Left lung (tissue), 10 donors: ENCODE data around the gene SLK. TPM values are rescaled to one million over a fixed set of nuclear protein-coding genes. Genes with fewer than 3 reads are reported as not detected.

ENCODE experiments used
- ATAC-seq: fragments of 200-7000 bp; cut with Tn5 transposase; one replicate; pipeline ENCODE4 v1.9.1; 2020; ENCODE audit warnings: moderate library complexity
- DNase-seq, 4 donors: peaks; one replicate each; pipeline ENCODE4 v3.0.0-alpha.2; 2013 to 2020
- H3K27ac ChIP-seq, 2 donors: fragments of 200-600 bp; sonication (generic) in 1 of 2; one replicate each; pipeline versions ENCODE4 v1.5.0 to v1.8.0; 2020 to 2021
- H3K27me3 ChIP-seq, 2 donors: fragments of 200-600 bp; sonication (generic) in 1 of 2; one replicate each; pipeline versions ENCODE4 v1.5.0 to v1.8.0; 2020 to 2021
- H3K36me3 ChIP-seq, 2 donors: fragments of 200-600 bp; sonication (generic) in 1 of 2; one replicate each; pipeline versions ENCODE4 v1.5.0 to v1.8.0; 2020 to 2021
- H3K4me1 ChIP-seq, 2 donors: fragments of 200-600 bp; one replicate each; pipeline ENCODE4 v1.8.0; 2021
- H3K4me3 ChIP-seq, 2 donors: fragments of 200-600 bp; sonication (generic) in 1 of 2; one replicate each; pipeline versions ENCODE4 v1.5.0 to v1.8.0; 2020 to 2021; ENCODE audit warnings: mild to moderate bottlenecking in 1 of 2
- H3K9me3 ChIP-seq, 2 donors: fragments of 200-600 bp; sonication (generic) in 1 of 2; one replicate each; pipeline versions ENCODE4 v1.5.0 to v1.8.0; 2020 to 2021
- intact Hi-C, 2 donors: fragments of 100-400 bp; cut with DNase I; formaldehyde crosslinking; loops; one replicate each; pipeline versions ENCODE4 v1.11.2 to v1.14.2; 2022
- polyA plus RNA-seq, 6 donors: library from polyadenylated mRNA; unstranded; fragments of 120-200 nt; gene quantifications; one replicate each; pipeline ENCODE4 v1.2.1, GENCODE V29; 2013; ENCODE audit not compliant: insufficient read length in 6 of 6
- total RNA-seq, 2 donors: library from RNA; stranded (reverse); fragmentation: NEBNext Ultra II Directional; extraction: Animal tissue kit (Norgen Biotek cat#: 25700); gene quantifications; one replicate each; pipeline ENCODE4 v1.2.1, GENCODE V29; 2021
- TF ChIP-seq, protein P1 (sequence below), 2 donors: fragments of 200-600 bp; sonication (generic) in 1 of 2; IDR thresholded peaks; one replicate each; pipeline versions ENCODE4 v1.5.0 to v1.8.0; 2021; ENCODE audit warnings: antibody characterized with exemption in 2 of 2
- donor health status: DM: no; HTN: yes; CAD: no.
- donor health status: DM: no; HTN: no; CAD: no.

Gene SLK
- total and polyA plus RNA-seq, 8 donors: 52.1 to 68.1 (median 63.2) TPM

DNA sequence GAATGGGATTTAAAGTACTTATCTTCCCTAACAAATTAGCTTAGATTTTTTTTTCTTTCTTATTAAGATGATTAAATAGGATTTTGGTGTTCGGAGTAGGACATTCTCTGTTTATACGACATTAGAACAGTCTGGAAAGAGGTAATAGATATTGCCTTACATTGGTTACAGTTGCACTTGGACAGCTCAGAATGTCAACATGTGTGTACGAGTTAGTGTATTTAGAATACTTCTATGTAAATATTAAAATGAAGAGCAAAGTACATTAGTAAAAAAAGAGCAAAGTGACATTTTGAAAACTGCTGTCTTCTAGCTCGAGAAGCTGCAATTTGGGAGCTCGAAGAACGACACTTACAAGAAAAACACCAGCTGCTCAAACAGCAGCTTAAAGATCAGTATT lies 51.5 kb downstream of the SLK start:
- H3K36me3 ChIP-seq: peaks cover 0 to 72% of the 10 kb centered on the region in 2 donors
- TF ChIP-seq, protein P1, sequence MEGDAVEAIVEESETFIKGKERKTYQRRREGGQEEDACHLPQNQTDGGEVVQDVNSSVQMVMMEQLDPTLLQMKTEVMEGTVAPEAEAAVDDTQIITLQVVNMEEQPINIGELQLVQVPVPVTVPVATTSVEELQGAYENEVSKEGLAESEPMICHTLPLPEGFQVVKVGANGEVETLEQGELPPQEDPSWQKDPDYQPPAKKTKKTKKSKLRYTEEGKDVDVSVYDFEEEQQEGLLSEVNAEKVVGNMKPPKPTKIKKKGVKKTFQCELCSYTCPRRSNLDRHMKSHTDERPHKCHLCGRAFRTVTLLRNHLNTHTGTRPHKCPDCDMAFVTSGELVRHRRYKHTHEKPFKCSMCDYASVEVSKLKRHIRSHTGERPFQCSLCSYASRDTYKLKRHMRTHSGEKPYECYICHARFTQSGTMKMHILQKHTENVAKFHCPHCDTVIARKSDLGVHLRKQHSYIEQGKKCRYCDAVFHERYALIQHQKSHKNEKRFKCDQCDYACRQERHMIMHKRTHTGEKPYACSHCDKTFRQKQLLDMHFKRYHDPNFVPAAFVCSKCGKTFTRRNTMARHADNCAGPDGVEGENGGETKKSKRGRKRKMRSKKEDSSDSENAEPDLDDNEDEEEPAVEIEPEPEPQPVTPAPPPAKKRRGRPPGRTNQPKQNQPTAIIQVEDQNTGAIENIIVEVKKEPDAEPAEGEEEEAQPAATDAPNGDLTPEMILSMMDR (IDR thresholded peaks at IDR 0.05): no peak

DNA sequence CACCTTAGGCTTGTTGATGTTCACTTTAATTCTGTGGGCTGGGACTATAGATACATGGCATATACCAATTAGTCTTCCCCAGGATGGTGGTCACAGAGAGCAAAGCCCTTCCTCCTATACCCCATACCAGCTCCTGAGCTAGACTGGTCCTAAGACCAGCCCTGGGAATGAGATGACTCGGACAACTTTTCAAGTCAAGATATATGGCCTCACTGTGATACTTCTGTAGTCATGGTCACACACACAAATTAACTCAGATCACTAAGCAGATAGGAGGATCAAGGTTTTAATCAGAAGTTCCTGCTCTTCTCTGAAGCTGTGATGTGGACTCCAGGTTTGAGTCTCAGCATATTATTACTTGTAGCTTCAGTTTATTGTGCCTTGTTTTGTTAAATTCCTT lies 53.1 kb downstream of the SLK start:
- no peaks in the 10 kb centered on the region for H3K9me3 ChIP-seq
- TF ChIP-seq, protein P1 (IDR thresholded peaks at IDR 0.05): no peak
- DNase-seq (no peak), ATAC-seq (no peak)
- H3K36me3 ChIP-seq: peaks cover 0 to 80% of the 10 kb centered on the region in 2 donors
- intact Hi-C loops: no loop called here
- no peak overlapping the region for H3K27ac ChIP-seq
- H3K27me3 ChIP-seq: no peaks in the 10 kb centered on the region
- peaks cover 0 to 6% of the 10 kb centered on the region in 2 donors for H3K4me1 ChIP-seq
- no peak overlapping the region for H3K4me3 ChIP-seq

More for the DNA sequence above, 51.5 kb downstream of the SLK start:
- no peaks in the 10 kb centered on the region for H3K9me3 ChIP-seq
- intact Hi-C loops: no loop called here
- H3K27ac ChIP-seq: no peak overlapping the region
- peaks cover 0 to 4% of the 10 kb centered on the region in 2 donors for H3K4me1 ChIP-seq
- no peaks in the 10 kb centered on the region for H3K27me3 ChIP-seq
- no peak overlapping the region for H3K4me3 ChIP-seq
- ATAC-seq: no peak
- no peak for DNase-seq

DNA sequence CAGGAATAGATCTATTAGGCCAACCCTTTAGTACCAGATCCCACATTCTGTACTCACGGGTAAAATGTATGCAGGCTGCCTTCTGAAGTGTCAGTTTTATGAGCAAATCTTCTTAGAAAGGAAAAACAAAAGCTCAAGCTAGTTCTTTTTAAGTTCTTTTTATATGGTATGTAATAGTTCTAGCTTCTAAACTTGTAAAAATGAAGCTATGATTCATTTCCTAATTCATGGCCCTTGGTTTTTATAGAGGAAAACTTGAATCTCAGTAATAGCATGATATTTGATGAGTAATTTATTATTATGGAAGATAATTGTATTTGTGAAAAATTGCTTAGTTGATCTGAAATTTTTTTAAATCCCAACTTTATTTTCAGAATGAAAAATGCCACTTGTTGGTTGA lies 54.3 kb downstream of the SLK start:
- Histone ChIP-seq H3K27ac (no peak overlapping the region), H3K36me3 (peaks cover 0 to 90% of the 10 kb centered on the region in 2 donors), H3K27me3 (no peaks in the 10 kb centered on the region), H3K4me3 (no peak overlapping the region), H3K4me1 (peaks cover 0 to 13% of the 10 kb centered on the region in 2 donors), H3K9me3 (no peaks in the 10 kb centered on the region)
- TF ChIP-seq, protein P1 (IDR thresholded peaks at IDR 0.05): no peak
- DNase-seq (no peak), ATAC-seq (no peak)
- intact Hi-C loops: no loop called here

DNA sequence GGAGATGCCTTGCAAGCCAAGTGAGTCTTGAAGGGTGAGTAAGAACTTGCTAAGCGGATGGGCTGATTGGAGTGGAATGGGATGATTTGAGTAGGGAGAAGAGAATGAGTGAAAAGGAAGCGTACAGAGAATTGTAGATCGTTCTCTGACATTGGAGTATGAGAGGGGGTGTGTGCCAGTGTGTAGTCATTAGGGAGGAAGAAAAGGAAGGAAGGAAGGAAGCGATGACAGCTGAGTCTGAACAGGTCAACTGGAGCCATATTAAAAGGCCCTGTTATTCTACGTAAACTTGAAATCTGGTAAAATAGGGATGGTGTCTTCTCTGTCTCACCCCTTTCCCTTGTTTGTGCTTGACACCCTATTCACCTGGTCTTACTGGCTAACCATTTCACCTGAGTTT lies 55.1 kb downstream of the SLK start:
- DNase-seq (no peak), ATAC-seq (no peak)
- Histone ChIP-seq H3K36me3 (peaks cover 0 to 91% of the 10 kb centered on the region in 2 donors), H3K4me3 (no peak overlapping the region), H3K27me3 (no peaks in the 10 kb centered on the region), H3K27ac (peak overlapping the region in 1 of 2 donors; percentile 23), H3K9me3 (no peaks in the 10 kb centered on the region), H3K4me1 (peaks cover 0 to 13% of the 10 kb centered on the region in 2 donors)
- TF ChIP-seq, protein P1 (IDR thresholded peaks at IDR 0.05): no peak
- intact Hi-C loops: no loop called here

DNA sequence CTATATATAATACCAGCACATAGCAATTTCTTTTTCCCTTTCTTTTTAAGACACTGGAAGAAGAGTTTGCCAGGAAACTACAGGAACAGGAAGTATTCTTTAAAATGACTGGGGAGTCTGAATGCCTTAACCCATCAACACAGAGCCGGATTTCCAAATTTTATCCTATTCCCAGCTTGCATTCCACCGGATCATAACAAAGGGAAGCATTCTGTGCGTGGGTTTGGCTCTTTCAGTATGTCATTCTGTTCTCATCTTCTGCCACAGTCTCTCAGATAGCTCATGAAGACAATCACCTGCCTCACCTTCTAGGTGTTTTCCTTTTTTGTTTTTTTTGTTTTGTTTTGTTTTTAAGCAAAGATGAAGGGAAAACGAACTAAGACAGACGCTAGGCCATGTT lies 58.6 kb downstream of the SLK start:
- H3K9me3 ChIP-seq: no peaks in the 10 kb centered on the region
- TF ChIP-seq, protein P1 (IDR thresholded peaks at IDR 0.05): no peak
- DNase-seq: no peak
- peaks cover 0 to 82% of the 10 kb centered on the region in 2 donors for H3K36me3 ChIP-seq
- no peak overlapping the region for H3K4me3 ChIP-seq
- no peak for ATAC-seq
- intact Hi-C loops: no loop called here
- H3K27ac ChIP-seq: peak overlapping the region in 1 of 2 donors; percentile 46
- no peaks in the 10 kb centered on the region for H3K27me3 ChIP-seq
- H3K4me1 ChIP-seq: peaks cover 0 to 13% of the 10 kb centered on the region in 2 donors
